Measurements from ENCODE around the gene KCNH6. TPM values are rescaled to one million over a fixed set of nuclear protein-coding genes. Genes with fewer than 3 reads are reported as not detected.

The KCNH6 gene
- polyA plus RNA-seq, 1 of the 3 experiments (the other 2 are of a cell fraction): 0.15 TPM

GRCh38 chr17:63481488-63481870, 41.7 kb upstream of the KCNH6 start:
- Histone ChIP-seq H3K36me3 (replicated peaks in 1 of 2; ENCODE audit: control insufficient read depth in 1 of 2, insufficient read depth in 2 of 2, low read length in 1 of 2) (peaks cover 0 to 4% of the 10 kb centered on the region in 2 experiments), H4K20me1 (ENCODE audit: insufficient read depth) (no peaks in the 10 kb centered on the region), H3K27ac (ENCODE audit: low read depth in 2 of 2, low read length in 1 of 2) (peak overlapping the region in 1 of 2 experiments; percentile 84; a peak in 2 of 4 replicates), H3K9me3 (no peaks in the 10 kb centered on the region), H3K4me3 (ENCODE audit: low read depth in 2 of 2, low read length in 1 of 2) (no peak overlapping the region), H3K4me1 (ENCODE audit: control insufficient read depth in 1 of 2, insufficient read depth in 2 of 2, low read depth in 1 of 2, low read length in 1 of 2) (peaks cover 9 to 43% of the 10 kb centered on the region in 2 experiments; a peak in 3 of 4 replicates), H3K27me3 (ENCODE audit: insufficient read depth) (no peaks in the 10 kb centered on the region), H3K79me2 (ENCODE audit: insufficient read depth) (no peaks in the 10 kb centered on the region), H3K4me2 (no peak overlapping the region), H2AFZ (ENCODE audit: low read depth) (no peak overlapping the region), H3F3A (replicated peaks; ENCODE audit: insufficient read depth) (no peaks in the 10 kb centered on the region), H3K9ac (no peak overlapping the region), H3K9me2 (no peaks in the 10 kb centered on the region)
- WGBS (ENCODE audit: low lambda C conversion rate): 90% methylated on average over 15 of the region's 16 CpGs
- CTCF ChIA-PET: interaction anchor here (1.0 to 13.7 kb wide), 10 partner anchors 16 to 128 kb away, joined by 3 to 708 read pairs (median 5); partner anchors contain the start of genes CYB561 and DCAF7
- no peak for DNase-seq
- no peak for TF ChIP-seq FOXM1 (IDR thresholded peaks at IDR 0.05; ENCODE audit: low read depth)
- no peak for TF ChIP-seq MAX (IDR thresholded peaks at IDR 0.05; ENCODE audit: low read depth)
- no peak for TF ChIP-seq RXRA (IDR thresholded peaks at IDR 0.05; ENCODE audit: borderline replicate concordance, low read depth)
- POLR2A ChIA-PET: interaction anchor here (0.7 to 9.6 kb wide), 7 partner anchors 9 to 119 kb away, joined by 3 to 212 read pairs (median 4); partner anchors contain the start of genes CYB561 and TACO1

- Histone ChIP-seq H3K4me3 (ENCODE audit: low read depth in 2 of 2, low read length in 1 of 2) (no peak overlapping the region), H3K27ac (ENCODE audit: low read depth in 2 of 2, low read length in 1 of 2) (no peak overlapping the region), H3K9me3 (no peaks in the 10 kb centered on the region), H4K20me1 (ENCODE audit: insufficient read depth) (no peaks in the 10 kb centered on the region), H3F3A (replicated peaks; ENCODE audit: insufficient read depth) (no peaks in the 10 kb centered on the region), H3K9me2 (no peaks in the 10 kb centered on the region), H3K4me2 (no peak overlapping the region), H3K36me3 (replicated peaks in 1 of 2; ENCODE audit: control insufficient read depth in 1 of 2, insufficient read depth in 2 of 2, low read length in 1 of 2) (peaks cover 0 to 4% of the 10 kb centered on the region in 2 experiments), H2AFZ (ENCODE audit: low read depth) (no peak overlapping the region), H3K9ac (no peak overlapping the region), H3K79me2 (ENCODE audit: insufficient read depth) (no peaks in the 10 kb centered on the region), H3K4me1 (ENCODE audit: control insufficient read depth in 1 of 2, insufficient read depth in 2 of 2, low read depth in 1 of 2, low read length in 1 of 2) (peaks cover 9 to 41% of the 10 kb centered on the region in 2 experiments; a peak in 3 of 4 replicates), H3K27me3 (ENCODE audit: insufficient read depth) (no peaks in the 10 kb centered on the region)
- ChIA-PET POLR2A (interaction anchor here (9.6 kb wide), 1 partner anchor 54 kb away, joined by 193 read pairs; no protein-coding TSS in a partner anchor), CTCF (interaction anchor here (0.7 to 13.7 kb wide), 6 partner anchors 9 to 127 kb away, joined by 3 to 708 read pairs (median 34); partner anchors contain the start of gene CYB561)
- WGBS (ENCODE audit: low lambda C conversion rate): 86% methylated on average over 14 of the region's 16 CpGs
- DNase-seq: peak; percentile 31
- TF ChIP-seq GATA2 (CRISPR knock-in tag; IDR thresholded peaks at IDR 0.05) (no peak), TCF12 (IDR thresholded peaks at IDR 0.05) (no peak), POLR2AphosphoS5 (IDR thresholded peaks at IDR 0.05; ENCODE audit: low read depth, low read length) (no peak), FOSL2 (IDR thresholded peaks at IDR 0.05; ENCODE audit: borderline replicate concordance, low read depth) (no peak), MXI1 (IDR thresholded peaks at IDR 0.05; ENCODE audit: low read depth, low read length) (no peak), EP300 (IDR thresholded peaks at IDR 0.05; ENCODE audit: borderline replicate concordance in 1 of 2, low read depth in 1 of 2, low read length in 1 of 2) (no peak), TAF1 (IDR thresholded peaks at IDR 0.05; ENCODE audit: borderline replicate concordance, low read depth, low read length) (no peak)
These were observed 40.6 kb upstream of the KCNH6 start for GRCh38 chr17:63482509-63482908.

- DNase-seq: peak; percentile 31
- Histone ChIP-seq H4K20me1 (ENCODE audit: insufficient read depth) (no peaks in the 10 kb centered on the region), H3K9me2 (no peaks in the 10 kb centered on the region), H3K4me3 (ENCODE audit: low read depth in 2 of 2, low read length in 1 of 2) (no peak overlapping the region), H3K4me2 (no peak overlapping the region), H3K27me3 (ENCODE audit: insufficient read depth) (no peaks in the 10 kb centered on the region), H2AFZ (ENCODE audit: low read depth) (no peak overlapping the region), H3K36me3 (replicated peaks in 1 of 2; ENCODE audit: control insufficient read depth in 1 of 2, insufficient read depth in 2 of 2, low read length in 1 of 2) (peaks cover 0 to 4% of the 10 kb centered on the region in 2 experiments), H3F3A (replicated peaks; ENCODE audit: insufficient read depth) (no peaks in the 10 kb centered on the region), H3K4me1 (ENCODE audit: control insufficient read depth in 1 of 2, insufficient read depth in 2 of 2, low read depth in 1 of 2, low read length in 1 of 2) (peaks cover 5 to 35% of the 10 kb centered on the region in 2 experiments; a peak in 3 of 4 replicates), H3K9me3 (no peaks in the 10 kb centered on the region), H3K27ac (ENCODE audit: low read depth in 2 of 2, low read length in 1 of 2) (no peak overlapping the region), H3K79me2 (ENCODE audit: insufficient read depth) (no peaks in the 10 kb centered on the region), H3K9ac (no peak overlapping the region)
- ChIA-PET CTCF (interaction anchor here (1.4 to 13.7 kb wide), 5 partner anchors 14 to 127 kb away, joined by 3 to 708 read pairs (median 65); partner anchors contain the start of gene CYB561), POLR2A (no interaction called here)
- WGBS (ENCODE audit: low lambda C conversion rate): 89% methylated on average over 10 of the region's 10 CpGs
- TF ChIP-seq CTCF (IDR thresholded peaks at IDR 0.05) (no peak), TAF1 (IDR thresholded peaks at IDR 0.05; ENCODE audit: borderline replicate concordance, low read depth, low read length) (no peak), PBX3 (IDR thresholded peaks at IDR 0.05) (no peak), ELF1 (IDR thresholded peaks at IDR 0.05) (no peak), EP300 (IDR thresholded peaks at IDR 0.05; ENCODE audit: borderline replicate concordance in 1 of 2, low read depth in 1 of 2, low read length in 1 of 2) (no peak), NFIC (IDR thresholded peaks at IDR 0.05; ENCODE audit: borderline replicate concordance) (no peak), RAD21 (IDR thresholded peaks at IDR 0.05; ENCODE audit: low read length) (no peak), ZBTB33 (IDR thresholded peaks at IDR 0.05; ENCODE audit: borderline replicate concordance, low read depth) (no peak), FOXM1 (IDR thresholded peaks at IDR 0.05; ENCODE audit: low read depth) (no peak)
These were observed 40.1 kb upstream of the KCNH6 start for GRCh38 chr17:63483038-63483437.

All from SK-N-SH (cell line).